HepG2 (cell line): ENCODE measurements around the gene WAS. TPM values are rescaled to one million over a fixed set of nuclear protein-coding genes. Genes with fewer than 3 reads are reported as not detected.

Source experiments
- ATAC-seq: fragments of 200-7000 bp; cut with Tn5 transposase; 3 replicates; pipeline ENCODE4 v1.9.1; 2020; ENCODE audit warnings: mild to moderate bottlenecking, moderate library complexity
- BruUV-seq: library from RNA; stranded (reverse); fragments of 400-500 nt; replicated peaks from 2 replicates; lab custom pipeline; 2021; lab: Mats Ljungman, UMichigan
- CTCF ChIA-PET: fragments of 300-600 bp; formaldehyde crosslinking; extraction: SDS; loops from one replicate; lab custom pipeline; 2021; ENCODE audit warnings: low total read pairs, inconsistent platforms, low intra/inter-chr PET ratio; lab: Yijun Ruan, JAX
- POLR2A ChIA-PET: fragments of 350-600 bp; sonication (Branson Sonifier 250); formaldehyde crosslinking; loops from one replicate; lab custom pipeline; 2020; ENCODE audit warnings: antibody characterized with exemption, inconsistent platforms; lab: Yijun Ruan, JAX
- DNase-seq: peaks from one replicate; pipeline ENCODE4 v3.0.0-alpha.2; 2015; ENCODE audit warnings: low spot score
- FAIRE-seq: peaks from 3 replicates; lab custom pipeline; 2011; peaks lifted over from hg19 to GRCh38; lab: Jason Lieb, UNC
- H2AFZ ChIP-seq: one replicate; pipeline ENCODE4 v1.6.1; 2011; ENCODE audit warnings: low read length, inconsistent platforms
- H3K27ac ChIP-seq: fragments of 300-600 bp; 3 replicates; pipeline ENCODE4 v1.8.0; 2011; ENCODE audit warnings: mixed run types, mild to moderate bottlenecking, mixed read lengths, low read length, inconsistent platforms; ENCODE audit not compliant: insufficient read depth; ENCODE audit errors: extremely low read length
- H3K27me3 ChIP-seq, 2 experiments: fragments of 200-600 bp in 1 of 2; 2 replicates in 1 of 2; 3 replicates in 1 of 2; pipeline versions ENCODE4 v1.6.0 to v1.8.0; 2011; ENCODE audit warnings: low read length in 2 of 2, mild to moderate bottlenecking in 2 of 2, moderate library complexity in 2 of 2, inconsistent platforms in 1 of 2; ENCODE audit not compliant: insufficient read depth in 2 of 2, control insufficient read depth in 1 of 2
- H3K36me3 ChIP-seq, 2 experiments: fragments of 200-600 bp in 1 of 2; replicated peaks in 1 of 2; 2 replicates in 1 of 2; 3 replicates in 1 of 2; pipeline versions ENCODE4 v1.5.1 to v1.8.0; 2011; ENCODE audit warnings: low read length in 2 of 2, inconsistent platforms in 1 of 2; ENCODE audit not compliant: insufficient read depth in 2 of 2, control insufficient read depth in 1 of 2
- H3K4me1 ChIP-seq: 2 replicates; pipeline ENCODE4 v1.5.1; 2012; ENCODE audit warnings: low read length, inconsistent platforms; ENCODE audit not compliant: insufficient read depth
- H3K4me2 ChIP-seq: 2 replicates; pipeline ENCODE4 v1.6.0; 2011; ENCODE audit warnings: low read depth, low read length, inconsistent platforms
- H3K4me3 ChIP-seq, 3 experiments: fragments of 200-600 bp in 1 of 3; sonication (generic), shearing (Covaris generic) in 1 of 3; replicated peaks in 1 of 3; 2 replicates each; pipeline ENCODE4 v1.5.1; 2011 to 2016; ENCODE audit warnings: low read length in 3 of 3, inconsistent platforms in 2 of 3, low read depth in 2 of 3, mild to moderate bottlenecking in 2 of 3, control low read depth in 1 of 3, mixed read lengths in 1 of 3; ENCODE audit not compliant: insufficient read depth in 1 of 3
- H3K79me2 ChIP-seq: one replicate; pipeline ENCODE4 v1.6.1; 2011; ENCODE audit warnings: low read length, inconsistent platforms; ENCODE audit not compliant: insufficient read depth
- H3K9ac ChIP-seq: 2 replicates; pipeline ENCODE4 v1.6.0; 2011; ENCODE audit warnings: mild to moderate bottlenecking, low read depth, low read length, inconsistent platforms; ENCODE audit not compliant: insufficient read depth
- H3K9me3 ChIP-seq: 2 replicates; pipeline ENCODE4 v1.5.1; 2012; ENCODE audit warnings: mild to moderate bottlenecking, low read length
- H4K20me1 ChIP-seq: 2 replicates; pipeline ENCODE4 v1.6.0; 2011; ENCODE audit warnings: inconsistent platforms, mild to moderate bottlenecking, low read length, moderate library complexity; ENCODE audit not compliant: insufficient read depth
- FOXK1 ChIP-seq: sonication (generic); formaldehyde crosslinking; IDR thresholded peaks from 2 replicates; pipeline ENCODE4 v1.4.0; 2020; ENCODE audit warnings: low read depth, missing genetic modification reagents, borderline replicate concordance
- ZNF629 ChIP-seq: sonication (generic); formaldehyde crosslinking; conservative IDR thresholded peaks from 2 replicates; pipeline ENCODE4 v1.5.0; 2020; ENCODE audit warnings: missing genetic modification reagents
- WGBS: methylation state at CpG from one replicate; pipeline ENCODE4 v1.1.6; 2017; ENCODE audit warnings: low lambda C conversion rate; 5-methylcytosine and 5-hydroxymethylcytosine counted together
- in situ Hi-C: cut with HindIII; loops from 2 replicates; pipeline ENCODE4 v1.10.0; 2017; ENCODE audit warnings: low pct_unique_long_range_greater_than_20kb; ENCODE audit not compliant: extremely low pct_ligation_motif_present
- intact Hi-C: fragments of 100-400 bp; cut with micrococcal nuclease; formaldehyde crosslinking; loops from one replicate; pipeline ENCODE4 v1.10.0; 2022; ENCODE audit not compliant: unreplicated experiment
- polyA plus RNA-seq, 8 experiments: library from polyadenylated mRNA; depleted of rRNA in 3 of 8; stranded (reverse) in 7 of 8; unstranded in 1 of 8; fragments of >200 nt; fragmentation: Illumina TruSeq in 4 of 8; extraction: Trizol in 4 of 8; gene quantifications; 2 replicates each; pipeline versions ENCODE4 v1.2.1 to v1.2.3, GENCODE V29; 2011 to 2016; ENCODE audit warnings: low read depth in 4 of 8, missing spikeins in 1 of 8, mixed read lengths in 1 of 8; ENCODE audit not compliant: insufficient read depth in 1 of 8
- total RNA-seq, 5 experiments: library from RNA; depleted of rRNA; stranded (reverse); fragments of >200 nt; fragmentation: Illumina TruSeq; extraction: Trizol; gene quantifications; 2 replicates each; pipeline ENCODE4 v1.2.3, GENCODE V29; 2016; ENCODE audit warnings: low read depth in 1 of 5
- TF ChIP-seq, protein P1 (sequence below): sonication (generic); formaldehyde crosslinking; IDR thresholded peaks from 2 replicates; pipeline ENCODE4 v1.5.0; 2020; ENCODE audit warnings: missing genetic modification reagents

WAS gene
- total and polyA plus RNA-seq, 2 of the 13 experiments (the other 11 are each of a cell fraction or from before 2014, with no cell fraction given), result 0.11 TPM; not detected in 1

DNA sequence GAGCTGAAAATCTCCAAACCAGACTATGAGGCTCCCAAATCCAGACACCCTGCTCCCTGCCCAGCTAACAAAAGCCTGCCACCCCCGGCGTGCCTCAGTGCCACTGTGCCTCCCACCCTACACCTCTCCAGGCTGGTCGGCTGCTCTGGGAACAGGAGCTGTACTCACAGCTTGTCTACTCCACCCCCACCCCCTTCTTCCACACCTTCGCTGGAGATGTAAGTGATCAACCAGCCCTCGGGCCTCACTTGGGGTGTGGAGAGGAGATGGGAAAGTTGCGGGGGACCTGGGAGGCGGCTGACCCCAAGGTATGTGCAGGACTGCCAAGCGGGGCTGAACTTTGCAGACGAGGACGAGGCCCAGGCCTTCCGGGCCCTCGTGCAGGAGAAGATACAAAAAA lies 1.8 kb downstream of the WAS start:
- TF ChIP-seq FOXK1 (CRISPR knock-in tag), result no peak
- TF ChIP-seq, all 625 proteins: peak for 0
- DNase-seq (no peak), ATAC-seq (no peak), FAIRE-seq (no peak)
- 76% methylated on average over 9 of the region's 12 CpGs for WGBS
- in situ Hi-C loops, result no loop called here
- Histone ChIP-seq H4K20me1 (no peaks in the 10 kb centered on the region), H3K4me2 (no peak overlapping the region), H3K27me3 (no peaks in the 10 kb centered on the region), H3K79me2 (no peaks in the 10 kb centered on the region), H3K9ac (no peak overlapping the region), H3K27ac (no peak overlapping the region), H3K4me3 (no peak overlapping the region), H2AFZ (no peak overlapping the region), H3K36me3 (no peaks in the 10 kb centered on the region), H3K4me1 (no peaks in the 10 kb centered on the region), H3K9me3 (no peaks in the 10 kb centered on the region)
- POLR2A ChIA-PET, result no interaction called here
- CTCF ChIA-PET, result no interaction called here
- no TSS peak for BruUV-seq
- intact Hi-C loops, result no loop called here

DNA sequence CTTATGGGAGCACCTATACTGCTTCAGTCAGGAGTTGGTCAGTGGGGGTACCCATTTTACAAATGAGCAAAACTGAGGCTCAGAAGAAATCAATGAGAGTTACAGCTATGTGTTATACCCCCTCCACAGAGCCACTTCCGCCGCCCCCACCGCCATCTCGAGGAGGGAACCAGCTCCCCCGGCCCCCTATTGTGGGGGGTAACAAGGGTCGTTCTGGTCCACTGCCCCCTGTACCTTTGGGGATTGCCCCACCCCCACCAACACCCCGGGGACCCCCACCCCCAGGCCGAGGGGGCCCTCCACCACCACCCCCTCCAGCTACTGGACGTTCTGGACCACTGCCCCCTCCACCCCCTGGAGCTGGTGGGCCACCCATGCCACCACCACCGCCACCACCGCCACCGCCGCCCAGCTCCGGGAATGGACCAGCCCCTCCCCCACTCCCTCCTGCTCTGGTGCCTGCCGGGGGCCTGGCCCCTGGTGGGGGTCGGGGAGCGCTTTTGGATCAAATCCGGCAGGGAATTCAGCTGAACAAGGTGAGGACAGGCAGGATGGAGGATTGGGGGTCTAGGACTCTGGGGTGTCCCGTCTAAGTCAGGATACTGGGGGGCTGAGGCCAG lies 5.0 kb downstream of the WAS start:
- no TSS peak for BruUV-seq
- ATAC-seq (no peak), FAIRE-seq (no peak)

More for the DNA sequence above, 5.0 kb downstream of the WAS start:
- no peaks in the 10 kb centered on the region for H4K20me1 ChIP-seq
- H3K27ac ChIP-seq, result no peak overlapping the region
- ChIA-PET POLR2A (interaction anchor here (0.6 to 0.9 kb wide), 2 partner anchors 12 to 276 kb away, joined by 4 to 6 read pairs; no protein-coding TSS in a partner anchor), CTCF (no interaction called here)
- no peaks in the 10 kb centered on the region for H3K4me1 ChIP-seq
- H3K79me2 ChIP-seq, result no peaks in the 10 kb centered on the region
- no peaks in the 10 kb centered on the region for H3K36me3 ChIP-seq
- in situ Hi-C loops (no loop called here), intact Hi-C loops (no loop called here)
- H3K9me3 ChIP-seq, result no peaks in the 10 kb centered on the region
- no peaks in the 10 kb centered on the region for H3K27me3 ChIP-seq
- no peak overlapping the region for H3K9ac ChIP-seq
- no peak for DNase-seq
- 18% methylated on average over 1 of the region's 19 CpGs for WGBS
- H3K4me2 ChIP-seq, result no peak overlapping the region
- H3K4me3 ChIP-seq, result no peak overlapping the region
- no peak overlapping the region for H2AFZ ChIP-seq
- peak; percentile 45; the same call in 1 of the 2 replicates for TF ChIP-seq ZNF629 (CRISPR knock-in tag)
- TF ChIP-seq, protein P1, sequence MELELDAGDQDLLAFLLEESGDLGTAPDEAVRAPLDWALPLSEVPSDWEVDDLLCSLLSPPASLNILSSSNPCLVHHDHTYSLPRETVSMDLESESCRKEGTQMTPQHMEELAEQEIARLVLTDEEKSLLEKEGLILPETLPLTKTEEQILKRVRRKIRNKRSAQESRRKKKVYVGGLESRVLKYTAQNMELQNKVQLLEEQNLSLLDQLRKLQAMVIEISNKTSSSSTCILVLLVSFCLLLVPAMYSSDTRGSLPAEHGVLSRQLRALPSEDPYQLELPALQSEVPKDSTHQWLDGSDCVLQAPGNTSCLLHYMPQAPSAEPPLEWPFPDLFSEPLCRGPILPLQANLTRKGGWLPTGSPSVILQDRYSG (CRISPR knock-in tag), result no peak
- TF ChIP-seq, all 625 proteins: peak for 1
